ENCODE measurements around the gene AGO1. TPM values are rescaled to one million over a fixed set of nuclear protein-coding genes. Genes with fewer than 3 reads are reported as not detected.
A peak's percentile ranks its signal among the peaks of the same experiment; 100 is the strongest.

AGO1 gene
- total and polyA plus RNA-seq, 2 of the 8 experiments (the other 6 are each of a cell fraction or from before 2014, with no cell fraction given) = 15.1 to 73.7 TPM

DNA sequence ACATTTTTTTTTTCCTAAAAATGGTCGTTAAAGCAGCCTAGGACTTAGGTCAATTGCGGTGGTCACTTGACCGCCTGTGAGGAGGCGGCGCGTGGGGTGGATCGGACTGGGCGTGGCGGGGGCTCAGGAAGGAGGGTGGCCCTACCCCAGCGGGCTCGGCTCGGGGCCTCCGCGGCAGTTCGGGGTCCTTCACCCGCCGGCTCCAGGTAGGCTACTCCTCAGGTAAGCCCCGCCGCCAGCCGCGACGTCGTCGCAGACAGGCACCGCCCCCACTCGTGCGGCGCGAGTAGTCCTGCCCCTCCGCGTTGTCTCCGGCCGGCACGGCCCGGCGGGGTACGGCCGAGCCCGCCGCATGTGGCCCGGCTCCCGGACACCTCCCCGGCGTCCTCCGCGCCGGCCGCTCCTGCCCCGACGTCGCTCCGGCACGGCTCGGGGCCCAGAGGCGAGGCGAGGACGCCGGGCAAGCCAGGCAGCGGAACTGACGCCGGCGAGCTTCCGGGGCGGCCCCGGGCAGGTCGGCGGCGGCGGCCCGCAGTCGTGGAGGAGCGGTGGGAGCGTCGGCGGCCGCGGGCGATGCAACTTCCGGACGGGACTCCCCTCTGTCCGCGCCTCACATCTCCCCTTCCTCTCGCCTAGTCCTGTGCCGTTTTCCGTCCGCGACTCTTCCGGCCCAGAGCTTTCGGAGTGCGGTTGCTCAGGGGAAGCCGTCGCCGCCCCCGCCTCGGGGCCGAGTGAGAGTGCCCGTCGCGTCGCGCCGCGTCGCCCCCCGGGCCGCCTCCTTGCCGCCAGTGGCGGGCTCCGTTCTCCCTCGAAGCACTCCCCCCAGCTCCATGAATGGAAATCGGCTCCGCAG lies 47.8 kb downstream of the AGO1 start, which contains the start of gene AGO3 (continued):
- TF ChIP-seq TBP (IDR thresholded peaks at IDR 0.05; ENCODE audit: low read depth, low read length) (peak; percentile 76; the same call in 1 of the 2 replicates), RFX5 (IDR thresholded peaks at IDR 0.05; ENCODE audit: borderline replicate concordance, low read depth, low read length) (no peak), YY1 (IDR thresholded peaks at IDR 0.05; ENCODE audit: low read depth, low read length) (no peak), JUN (IDR thresholded peaks at IDR 0.05; ENCODE audit: low read depth, low read length) (no peak), FOSL1 (IDR thresholded peaks at IDR 0.05; ENCODE audit: insufficient read depth, low read depth, low read length) (no peak), SP4 (IDR thresholded peaks at IDR 0.05; ENCODE audit: low read length) (no peak; the same call in 1 of the 2 replicates), NRF1 (IDR thresholded peaks at IDR 0.05; ENCODE audit: low read depth, low read length) (no peak), RBBP5 (IDR thresholded peaks at IDR 0.05; ENCODE audit: borderline replicate concordance, low read depth, low read length) (peak; percentile 95), HDAC6 (IDR thresholded peaks at IDR 0.05; ENCODE audit: low read depth, low read length) (no peak), POU5F1 (IDR thresholded peaks at IDR 0.05; ENCODE audit: low read depth, low read length) (no peak), SP2 (IDR thresholded peaks at IDR 0.05; ENCODE audit: low read length) (no peak), CHD2 (IDR thresholded peaks at IDR 0.05; ENCODE audit: low read length) (0 out of 2 replicates have a peak, but pooled peaks have one; percentile 22), TEAD4 (IDR thresholded peaks at IDR 0.05; ENCODE audit: low read depth, low read length) (no peak), KDM1A (IDR thresholded peaks at IDR 0.05; ENCODE audit: borderline replicate concordance, low read length) (no peak), CBX5 (IDR thresholded peaks at IDR 0.05; ENCODE audit: low read depth, low read length) (no peak), CHD1 (IDR thresholded peaks at IDR 0.05; ENCODE audit: low read depth, low read length) (no peak)
